GM23338 (cell line): ENCODE data around the gene GRK2. TPM values are rescaled to one million over a fixed set of nuclear protein-coding genes. Genes with fewer than 3 reads are reported as not detected.

Experiments used
- ATAC-seq: fragments of 200-7000 bp; cut with Tn5 transposase; 3 replicates; pipeline ENCODE4 v1.9.1; 2020
- DNase-seq: peaks from one replicate; pipeline ENCODE4 v3.0.0-alpha.2; 2015; ENCODE audit warnings: low spot score
- H2AFZ ChIP-seq: fragments of 200-600 bp; sonication (generic); 2 replicates; pipeline ENCODE4 v1.8.0; 2016; ENCODE audit warnings: antibody characterized with exemption, mild to moderate bottlenecking, moderate library complexity
- H3F3A ChIP-seq: fragments of 200-600 bp; sonication (generic); replicated peaks from 2 replicates; pipeline ENCODE4 v1.8.0; 2017; ENCODE audit warnings: antibody characterized with exemption, mixed run types, low read depth
- H3K27ac ChIP-seq: fragments of 200-600 bp; sonication (generic); 2 replicates; pipeline ENCODE4 v1.6.1; 2016; ENCODE audit warnings: low read depth
- H3K27me3 ChIP-seq: fragments of 200-600 bp; sonication (generic); 2 replicates; pipeline ENCODE4 v1.8.0; 2016; ENCODE audit warnings: mild to moderate bottlenecking, mixed run types, moderate library complexity; ENCODE audit not compliant: insufficient read depth
- H3K36me3 ChIP-seq: fragments of 200-600 bp; sonication (generic); 2 replicates; pipeline ENCODE4 v1.8.0; 2016; ENCODE audit warnings: mild to moderate bottlenecking; ENCODE audit not compliant: insufficient read depth
- H3K4me1 ChIP-seq: fragments of 200-600 bp; sonication (generic); 2 replicates; pipeline ENCODE4 v1.8.0; 2016; ENCODE audit warnings: mild to moderate bottlenecking, moderate library complexity; ENCODE audit not compliant: insufficient read depth
- H3K4me2 ChIP-seq: fragments of 200-600 bp; sonication (generic); 2 replicates; pipeline ENCODE4 v1.7.1; 2017; ENCODE audit warnings: mixed run types
- H3K4me3 ChIP-seq: fragments of 200-600 bp; sonication (generic); 2 replicates; pipeline ENCODE4 v1.6.1; 2016; ENCODE audit warnings: mixed run types
- H3K79me2 ChIP-seq: fragments of 200-600 bp; sonication (generic); replicated peaks from 2 replicates; pipeline ENCODE4 v1.8.0; 2017; ENCODE audit warnings: mild to moderate bottlenecking; ENCODE audit not compliant: insufficient read depth
- H3K9me2 ChIP-seq: fragments of 200-600 bp; sonication (generic); 2 replicates; pipeline ENCODE4 v1.8.0; 2017; ENCODE audit not compliant: insufficient read depth
- H4K20me1 ChIP-seq: fragments of 200-600 bp; sonication (generic); replicated peaks from 2 replicates; pipeline ENCODE4 v1.8.0; 2017; ENCODE audit warnings: mild to moderate bottlenecking; ENCODE audit not compliant: insufficient read depth
- H3K27ac Mint-ChIP-seq: 2 replicates; pipeline ENCODE4 v1.8.0; 2020; ENCODE audit warnings: inconsistent platforms, mild to moderate bottlenecking, moderate library complexity, mixed read lengths
- H3K27me3 Mint-ChIP-seq: 3 replicates; pipeline ENCODE4 v1.8.0; 2022; ENCODE audit warnings: low read depth, mild to moderate bottlenecking, moderate library complexity, mixed read lengths, inconsistent platforms; ENCODE audit not compliant: insufficient read depth, poor library complexity
- H3K36me3 Mint-ChIP-seq: 3 replicates; pipeline ENCODE4 v1.8.0; 2021; ENCODE audit warnings: low read depth, mild to moderate bottlenecking, inconsistent platforms, moderate library complexity, mixed read lengths
- H3K4me1 Mint-ChIP-seq: 3 replicates; pipeline ENCODE4 v1.8.0; 2020; ENCODE audit warnings: mild to moderate bottlenecking, inconsistent platforms, mixed read lengths
- H3K4me3 Mint-ChIP-seq: 3 replicates; pipeline ENCODE4 v1.8.0; 2021; ENCODE audit warnings: moderate library complexity, mild to moderate bottlenecking, inconsistent platforms, mixed read lengths
- H3K9me3 Mint-ChIP-seq: 3 replicates; pipeline ENCODE4 v1.8.0; 2020; ENCODE audit warnings: moderate library complexity, mild to moderate bottlenecking, inconsistent platforms, mixed read lengths
- CREB1 ChIP-seq: fragments of 250-450 bp; sonication (Bioruptor Pico); IDR thresholded peaks from 2 replicates; pipeline ENCODE4 v1.5.0; 2020; ENCODE audit warnings: low read depth, mild to moderate bottlenecking, moderate library complexity
- EZH2 ChIP-seq: fragments of 200-600 bp; sonication (generic); IDR thresholded peaks from one replicate; pipeline ENCODE4 v1.8.0; 2017; ENCODE audit warnings: antibody characterized with exemption, mild to moderate bottlenecking, low read depth; ENCODE audit not compliant: unreplicated experiment
- EZH2phosphoT487 ChIP-seq: fragments of 200-600 bp; sonication (generic); IDR thresholded peaks from one replicate; pipeline ENCODE4 v1.8.1; 2018; ENCODE audit warnings: antibody characterized with exemption; ENCODE audit not compliant: unreplicated experiment
- JUNB ChIP-seq: IDR thresholded peaks from one replicate; pipeline ENCODE4 v1.6.1; 2016; ENCODE audit warnings: antibody characterized with exemption; ENCODE audit not compliant: unreplicated experiment
- NANOG ChIP-seq: IDR thresholded peaks from 2 replicates; pipeline ENCODE4 v1.6.1; 2016; ENCODE audit warnings: antibody characterized with exemption, borderline replicate concordance
- POLR2AphosphoS5 ChIP-seq: IDR thresholded peaks from 2 replicates; pipeline ENCODE4 v1.6.1; 2016; ENCODE audit warnings: antibody characterized with exemption, low read depth
- STAT1 ChIP-seq: IDR thresholded peaks from one replicate; pipeline ENCODE4 v1.6.1; 2016; ENCODE audit warnings: antibody characterized with exemption; ENCODE audit not compliant: unreplicated experiment
- ZNF114 ChIP-seq: fragments of 250-450 bp; sonication (Bioruptor Pico); IDR thresholded peaks from 2 replicates; pipeline ENCODE4 v1.5.0; 2020; ENCODE audit warnings: mild to moderate bottlenecking, moderate library complexity
- ZNF331 ChIP-seq: fragments of 250-450 bp; sonication (Bioruptor Pico); IDR thresholded peaks from 2 replicates; pipeline ENCODE4 v1.5.0; 2020; ENCODE audit warnings: low read depth, mild to moderate bottlenecking, moderate library complexity
- polyA plus RNA-seq: library from polyadenylated mRNA; unstranded; fragments of >200 nt; fragmentation: Nextera tagmentation; extraction: Ambion mirVana; gene quantifications from 2 replicates; pipeline ENCODE4 v1.2.1, GENCODE V29; 2016
- total RNA-seq: library from RNA; depleted of rRNA; stranded (reverse); fragments of >200 nt; shearing (Covaris generic); gene quantifications from 2 replicates; pipeline ENCODE4 v1.2.3, GENCODE V29; 2014
- TF ChIP-seq, protein P1 (sequence below), 2 experiments: fragments of 200-600 bp in 1 of 2; sonication (generic) in 1 of 2; conservative IDR thresholded peaks; 2 replicates each; pipeline versions ENCODE4 v1.5.1 to v1.6.1; 2016 to 2017; ENCODE audit warnings: antibody characterized with exemption in 2 of 2, low read depth in 2 of 2, mild to moderate bottlenecking in 2 of 2, moderate library complexity in 1 of 2
- TF ChIP-seq, protein P2 (sequence below): fragments of 250-450 bp; sonication (Bioruptor Pico); IDR thresholded peaks from 2 replicates; pipeline ENCODE4 v1.5.0; 2020; ENCODE audit warnings: mild to moderate bottlenecking, moderate library complexity
- TF ChIP-seq, protein P3 (sequence below): IDR thresholded peaks from 2 replicates; pipeline ENCODE4 v1.6.1; 2016; ENCODE audit warnings: antibody characterized with exemption
- TF ChIP-seq, protein P4 (sequence below): IDR thresholded peaks from one replicate; pipeline ENCODE4 v1.6.1; 2018; ENCODE audit warnings: antibody characterized with exemption; ENCODE audit not compliant: unreplicated experiment

Gene GRK2
- total and polyA plus RNA-seq, 2 experiments from 2014 or later, result 19.5 to 72.5 TPM

DNA sequence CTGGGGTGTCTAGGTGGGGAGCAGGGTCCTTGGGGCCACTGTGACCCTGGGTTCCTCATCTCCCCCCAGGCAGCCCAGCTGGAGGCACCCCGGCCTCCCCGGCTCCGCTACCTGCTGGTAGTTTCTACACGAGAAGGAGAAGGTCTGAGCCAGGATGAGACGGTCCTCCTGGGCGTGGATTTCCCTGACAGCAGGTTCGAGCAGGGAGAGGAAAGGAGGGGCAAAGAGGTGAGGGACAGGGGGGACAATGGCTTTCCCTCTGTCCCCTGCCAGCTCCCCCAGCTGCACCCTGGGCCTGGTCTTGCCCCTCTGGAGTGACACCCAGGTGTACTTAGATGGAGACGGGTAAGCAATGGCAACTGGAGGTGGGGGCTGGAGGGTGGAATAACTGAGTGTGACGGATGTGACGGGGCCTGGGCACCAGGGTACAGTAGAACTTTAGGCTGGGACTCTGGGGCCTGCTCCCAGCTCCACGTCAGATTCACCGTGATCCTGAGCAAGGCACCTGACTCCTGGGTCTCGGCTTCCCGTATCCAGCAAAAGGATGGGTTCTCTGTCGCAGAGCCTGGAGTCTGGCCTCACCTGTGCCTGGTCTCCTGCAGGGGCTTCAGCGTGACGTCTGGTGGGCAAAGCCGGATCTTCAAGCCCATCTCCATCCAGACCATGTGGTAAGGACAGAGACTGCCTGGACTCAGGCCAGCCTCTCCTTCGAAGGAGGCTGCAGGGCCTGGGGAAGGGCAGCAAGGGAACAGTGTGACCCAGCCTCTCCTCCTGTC, 40.7 kb downstream of the GRK2 start:
- no peak for DNase-seq
- no peaks in the 10 kb centered on the region for H3K9me2 ChIP-seq
- H3F3A ChIP-seq, result peaks cover 4% of the 10 kb centered on the region; the same call in 1 of the 2 replicates
- no peak for ATAC-seq
- H3K27me3 Mint-ChIP-seq, result peaks cover 11% of the 10 kb centered on the region
- peaks cover 3% of the 10 kb centered on the region; the same call in 1 of the 3 replicates for H3K4me1 Mint-ChIP-seq
- H3K27me3 ChIP-seq, result no peaks in the 10 kb centered on the region
- TF ChIP-seq, protein P1, sequence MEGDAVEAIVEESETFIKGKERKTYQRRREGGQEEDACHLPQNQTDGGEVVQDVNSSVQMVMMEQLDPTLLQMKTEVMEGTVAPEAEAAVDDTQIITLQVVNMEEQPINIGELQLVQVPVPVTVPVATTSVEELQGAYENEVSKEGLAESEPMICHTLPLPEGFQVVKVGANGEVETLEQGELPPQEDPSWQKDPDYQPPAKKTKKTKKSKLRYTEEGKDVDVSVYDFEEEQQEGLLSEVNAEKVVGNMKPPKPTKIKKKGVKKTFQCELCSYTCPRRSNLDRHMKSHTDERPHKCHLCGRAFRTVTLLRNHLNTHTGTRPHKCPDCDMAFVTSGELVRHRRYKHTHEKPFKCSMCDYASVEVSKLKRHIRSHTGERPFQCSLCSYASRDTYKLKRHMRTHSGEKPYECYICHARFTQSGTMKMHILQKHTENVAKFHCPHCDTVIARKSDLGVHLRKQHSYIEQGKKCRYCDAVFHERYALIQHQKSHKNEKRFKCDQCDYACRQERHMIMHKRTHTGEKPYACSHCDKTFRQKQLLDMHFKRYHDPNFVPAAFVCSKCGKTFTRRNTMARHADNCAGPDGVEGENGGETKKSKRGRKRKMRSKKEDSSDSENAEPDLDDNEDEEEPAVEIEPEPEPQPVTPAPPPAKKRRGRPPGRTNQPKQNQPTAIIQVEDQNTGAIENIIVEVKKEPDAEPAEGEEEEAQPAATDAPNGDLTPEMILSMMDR (conservative IDR thresholded peaks at IDR 0.05; ENCODE audit: low read depth in 2 of 2), result no peak
- TF ChIP-seq STAT1, result no peak
- no peak for TF ChIP-seq JUNB
- TF ChIP-seq ZNF331 (CRISPR knock-in tag), result no peak
- TF ChIP-seq, protein P2, sequence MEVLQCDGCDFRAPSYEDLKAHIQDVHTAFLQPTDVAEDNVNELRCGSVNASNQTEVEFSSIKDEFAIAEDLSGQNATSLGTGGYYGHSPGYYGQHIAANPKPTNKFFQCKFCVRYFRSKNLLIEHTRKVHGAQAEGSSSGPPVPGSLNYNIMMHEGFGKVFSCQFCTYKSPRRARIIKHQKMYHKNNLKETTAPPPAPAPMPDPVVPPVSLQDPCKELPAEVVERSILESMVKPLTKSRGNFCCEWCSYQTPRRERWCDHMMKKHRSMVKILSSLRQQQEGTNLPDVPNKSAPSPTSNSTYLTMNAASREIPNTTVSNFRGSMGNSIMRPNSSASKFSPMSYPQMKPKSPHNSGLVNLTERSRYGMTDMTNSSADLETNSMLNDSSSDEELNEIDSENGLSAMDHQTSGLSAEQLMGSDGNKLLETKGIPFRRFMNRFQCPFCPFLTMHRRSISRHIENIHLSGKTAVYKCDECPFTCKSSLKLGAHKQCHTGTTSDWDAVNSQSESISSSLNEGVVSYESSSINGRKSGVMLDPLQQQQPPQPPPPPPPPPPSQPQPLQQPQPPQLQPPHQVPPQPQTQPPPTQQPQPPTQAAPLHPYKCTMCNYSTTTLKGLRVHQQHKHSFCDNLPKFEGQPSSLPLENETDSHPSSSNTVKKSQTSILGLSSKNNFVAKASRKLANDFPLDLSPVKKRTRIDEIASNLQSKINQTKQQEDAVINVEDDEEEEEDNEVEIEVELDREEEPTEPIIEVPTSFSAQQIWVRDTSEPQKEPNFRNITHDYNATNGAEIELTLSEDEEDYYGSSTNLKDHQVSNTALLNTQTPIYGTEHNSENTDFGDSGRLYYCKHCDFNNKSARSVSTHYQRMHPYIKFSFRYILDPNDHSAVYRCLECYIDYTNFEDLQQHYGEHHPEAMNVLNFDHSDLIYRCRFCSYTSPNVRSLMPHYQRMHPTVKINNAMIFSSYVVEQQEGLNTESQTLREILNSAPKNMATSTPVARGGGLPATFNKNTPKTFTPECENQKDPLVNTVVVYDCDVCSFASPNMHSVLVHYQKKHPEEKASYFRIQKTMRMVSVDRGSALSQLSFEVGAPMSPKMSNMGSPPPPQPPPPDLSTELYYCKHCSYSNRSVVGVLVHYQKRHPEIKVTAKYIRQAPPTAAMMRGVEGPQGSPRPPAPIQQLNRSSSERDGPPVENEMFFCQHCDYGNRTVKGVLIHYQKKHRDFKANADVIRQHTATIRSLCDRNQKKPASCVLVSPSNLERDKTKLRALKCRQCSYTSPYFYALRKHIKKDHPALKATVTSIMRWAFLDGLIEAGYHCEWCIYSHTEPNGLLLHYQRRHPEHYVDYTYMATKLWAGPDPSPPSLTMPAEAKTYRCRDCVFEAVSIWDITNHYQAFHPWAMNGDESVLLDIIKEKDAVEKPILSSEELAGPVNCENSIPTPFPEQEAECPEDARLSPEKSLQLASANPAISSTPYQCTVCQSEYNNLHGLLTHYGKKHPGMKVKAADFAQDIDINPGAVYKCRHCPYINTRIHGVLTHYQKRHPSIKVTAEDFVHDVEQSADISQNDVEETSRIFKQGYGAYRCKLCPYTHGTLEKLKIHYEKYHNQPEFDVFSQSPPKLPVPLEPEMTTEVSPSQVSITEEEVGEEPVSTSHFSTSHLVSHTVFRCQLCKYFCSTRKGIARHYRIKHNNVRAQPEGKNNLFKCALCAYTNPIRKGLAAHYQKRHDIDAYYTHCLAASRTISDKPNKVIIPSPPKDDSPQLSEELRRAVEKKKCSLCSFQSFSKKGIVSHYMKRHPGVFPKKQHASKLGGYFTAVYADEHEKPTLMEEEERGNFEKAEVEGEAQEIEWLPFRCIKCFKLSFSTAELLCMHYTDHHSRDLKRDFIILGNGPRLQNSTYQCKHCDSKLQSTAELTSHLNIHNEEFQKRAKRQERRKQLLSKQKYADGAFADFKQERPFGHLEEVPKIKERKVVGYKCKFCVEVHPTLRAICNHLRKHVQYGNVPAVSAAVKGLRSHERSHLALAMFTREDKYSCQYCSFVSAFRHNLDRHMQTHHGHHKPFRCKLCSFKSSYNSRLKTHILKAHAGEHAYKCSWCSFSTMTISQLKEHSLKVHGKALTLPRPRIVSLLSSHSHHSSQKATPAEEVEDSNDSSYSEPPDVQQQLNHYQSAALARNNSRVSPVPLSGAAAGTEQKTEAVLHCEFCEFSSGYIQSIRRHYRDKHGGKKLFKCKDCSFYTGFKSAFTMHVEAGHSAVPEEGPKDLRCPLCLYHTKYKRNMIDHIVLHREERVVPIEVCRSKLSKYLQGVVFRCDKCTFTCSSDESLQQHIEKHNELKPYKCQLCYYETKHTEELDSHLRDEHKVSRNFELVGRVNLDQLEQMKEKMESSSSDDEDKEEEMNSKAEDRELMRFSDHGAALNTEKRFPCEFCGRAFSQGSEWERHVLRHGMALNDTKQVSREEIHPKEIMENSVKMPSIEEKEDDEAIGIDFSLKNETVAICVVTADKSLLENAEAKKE (CRISPR knock-in tag), result no peak
- TF ChIP-seq, protein P3, sequence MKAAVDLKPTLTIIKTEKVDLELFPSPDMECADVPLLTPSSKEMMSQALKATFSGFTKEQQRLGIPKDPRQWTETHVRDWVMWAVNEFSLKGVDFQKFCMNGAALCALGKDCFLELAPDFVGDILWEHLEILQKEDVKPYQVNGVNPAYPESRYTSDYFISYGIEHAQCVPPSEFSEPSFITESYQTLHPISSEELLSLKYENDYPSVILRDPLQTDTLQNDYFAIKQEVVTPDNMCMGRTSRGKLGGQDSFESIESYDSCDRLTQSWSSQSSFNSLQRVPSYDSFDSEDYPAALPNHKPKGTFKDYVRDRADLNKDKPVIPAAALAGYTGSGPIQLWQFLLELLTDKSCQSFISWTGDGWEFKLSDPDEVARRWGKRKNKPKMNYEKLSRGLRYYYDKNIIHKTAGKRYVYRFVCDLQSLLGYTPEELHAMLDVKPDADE, result no peak
- TF ChIP-seq, protein P4, sequence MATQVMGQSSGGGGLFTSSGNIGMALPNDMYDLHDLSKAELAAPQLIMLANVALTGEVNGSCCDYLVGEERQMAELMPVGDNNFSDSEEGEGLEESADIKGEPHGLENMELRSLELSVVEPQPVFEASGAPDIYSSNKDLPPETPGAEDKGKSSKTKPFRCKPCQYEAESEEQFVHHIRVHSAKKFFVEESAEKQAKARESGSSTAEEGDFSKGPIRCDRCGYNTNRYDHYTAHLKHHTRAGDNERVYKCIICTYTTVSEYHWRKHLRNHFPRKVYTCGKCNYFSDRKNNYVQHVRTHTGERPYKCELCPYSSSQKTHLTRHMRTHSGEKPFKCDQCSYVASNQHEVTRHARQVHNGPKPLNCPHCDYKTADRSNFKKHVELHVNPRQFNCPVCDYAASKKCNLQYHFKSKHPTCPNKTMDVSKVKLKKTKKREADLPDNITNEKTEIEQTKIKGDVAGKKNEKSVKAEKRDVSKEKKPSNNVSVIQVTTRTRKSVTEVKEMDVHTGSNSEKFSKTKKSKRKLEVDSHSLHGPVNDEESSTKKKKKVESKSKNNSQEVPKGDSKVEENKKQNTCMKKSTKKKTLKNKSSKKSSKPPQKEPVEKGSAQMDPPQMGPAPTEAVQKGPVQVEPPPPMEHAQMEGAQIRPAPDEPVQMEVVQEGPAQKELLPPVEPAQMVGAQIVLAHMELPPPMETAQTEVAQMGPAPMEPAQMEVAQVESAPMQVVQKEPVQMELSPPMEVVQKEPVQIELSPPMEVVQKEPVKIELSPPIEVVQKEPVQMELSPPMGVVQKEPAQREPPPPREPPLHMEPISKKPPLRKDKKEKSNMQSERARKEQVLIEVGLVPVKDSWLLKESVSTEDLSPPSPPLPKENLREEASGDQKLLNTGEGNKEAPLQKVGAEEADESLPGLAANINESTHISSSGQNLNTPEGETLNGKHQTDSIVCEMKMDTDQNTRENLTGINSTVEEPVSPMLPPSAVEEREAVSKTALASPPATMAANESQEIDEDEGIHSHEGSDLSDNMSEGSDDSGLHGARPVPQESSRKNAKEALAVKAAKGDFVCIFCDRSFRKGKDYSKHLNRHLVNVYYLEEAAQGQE, result no peak
- no peak for TF ChIP-seq ZNF114 (CRISPR knock-in tag)
- TF ChIP-seq EZH2phosphoT487, result no peak
- no peak for TF ChIP-seq NANOG
- no peak for TF ChIP-seq EZH2
- no peak for TF ChIP-seq POLR2AphosphoS5
- TF ChIP-seq CREB1, result no peak
- H3K79me2 ChIP-seq, result no peaks in the 10 kb centered on the region
- H3K36me3 ChIP-seq, result no peaks in the 10 kb centered on the region
- H3K27ac Mint-ChIP-seq, result no peak overlapping the region
- no peak overlapping the region for H3K4me2 ChIP-seq
- peaks cover 9% of the 10 kb centered on the region; the same call in 1 of the 2 replicates for H3K4me1 ChIP-seq
- no peak overlapping the region for H2AFZ ChIP-seq
- H3K27ac ChIP-seq, result no peak overlapping the region
- no peaks in the 10 kb centered on the region for H3K36me3 Mint-ChIP-seq
- H3K4me3 Mint-ChIP-seq, result no peak overlapping the region
- no peaks in the 10 kb centered on the region for H4K20me1 ChIP-seq
- no peaks in the 10 kb centered on the region for H3K9me3 Mint-ChIP-seq
- H3K4me3 ChIP-seq, result no peak overlapping the region
